IPS-18c (cell line): Measurements from ENCODE around the gene PLXDC1.

Experiments used
- H3K4me3 ChIP-seq: 2 replicates; pipeline ENCODE4 v1.7.0; 2013; ENCODE audit warnings: low read depth, mild to moderate bottlenecking, low read length, moderate library complexity; ENCODE audit not compliant: insufficient read depth
- H3K9me3 ChIP-seq: one replicate; pipeline ENCODE4 v1.6.1; 2013; ENCODE audit warnings: mild to moderate bottlenecking, low read length, moderate library complexity; ENCODE audit not compliant: control insufficient read depth, insufficient read depth

Gene PLXDC1

DNA sequence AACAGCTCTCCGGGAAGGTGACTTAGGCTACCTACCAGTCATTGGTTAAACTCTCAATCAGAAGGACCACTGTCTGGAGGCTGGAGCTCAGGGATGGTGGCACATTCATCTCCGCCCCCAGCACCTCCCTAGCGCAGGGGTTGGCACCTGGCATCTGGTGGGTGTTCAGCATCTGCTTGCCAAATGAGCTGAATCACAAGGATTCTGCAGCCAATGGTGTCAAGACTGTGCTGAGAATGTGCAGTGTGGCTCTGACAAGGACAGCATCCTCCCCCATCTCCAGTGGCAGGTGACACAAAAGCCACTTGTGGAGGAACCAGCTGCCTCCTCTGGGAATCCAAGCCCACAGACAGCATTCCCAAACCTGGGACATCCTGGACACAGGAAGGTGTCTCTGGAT, 35.2 kb downstream of the PLXDC1 start:
- no peak overlapping the region for H3K4me3 ChIP-seq
- H3K9me3 ChIP-seq = no peaks in the 10 kb centered on the region

DNA sequence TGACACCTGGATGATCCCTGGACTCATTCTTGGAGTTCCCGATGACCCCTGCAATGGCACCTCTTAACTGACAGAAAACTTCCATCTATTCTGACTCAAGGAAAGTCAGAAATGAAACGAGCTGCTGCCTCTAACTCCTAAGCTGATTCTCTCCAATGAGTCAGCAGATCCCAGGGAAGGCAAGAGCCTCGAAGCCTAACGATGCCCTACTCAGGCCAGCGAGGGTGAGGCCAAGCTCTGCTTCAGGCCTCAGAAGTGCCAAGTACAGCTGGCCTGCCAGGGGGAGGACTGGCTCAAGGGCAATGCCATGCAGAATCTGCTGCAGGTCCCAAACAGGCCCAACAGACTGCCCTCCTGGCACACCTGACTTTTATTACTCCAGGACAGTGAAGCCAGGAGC, 36.3 kb downstream of the PLXDC1 start:
- H3K4me3 ChIP-seq = no peak overlapping the region
- no peaks in the 10 kb centered on the region for H3K9me3 ChIP-seq

GRCh38 chr17:39114723-39115122, 36.7 kb downstream of the PLXDC1 start:
- Histone ChIP-seq H3K4me3 (no peak overlapping the region), H3K9me3 (no peaks in the 10 kb centered on the region)

- Histone ChIP-seq H3K9me3 (no peaks in the 10 kb centered on the region), H3K4me3 (no peak overlapping the region)
These were observed 37.6 kb downstream of the PLXDC1 start for GRCh38 chr17:39113871-39114270.

GRCh38 chr17:39110435-39111136, 40.9 kb downstream of the PLXDC1 start:
- no peaks in the 10 kb centered on the region for H3K9me3 ChIP-seq
- no peak overlapping the region for H3K4me3 ChIP-seq

GRCh38 chr17:39108461-39109375, 42.7 kb downstream of the PLXDC1 start:
- no peaks in the 10 kb centered on the region for H3K9me3 ChIP-seq
- no peak overlapping the region for H3K4me3 ChIP-seq

DNA sequence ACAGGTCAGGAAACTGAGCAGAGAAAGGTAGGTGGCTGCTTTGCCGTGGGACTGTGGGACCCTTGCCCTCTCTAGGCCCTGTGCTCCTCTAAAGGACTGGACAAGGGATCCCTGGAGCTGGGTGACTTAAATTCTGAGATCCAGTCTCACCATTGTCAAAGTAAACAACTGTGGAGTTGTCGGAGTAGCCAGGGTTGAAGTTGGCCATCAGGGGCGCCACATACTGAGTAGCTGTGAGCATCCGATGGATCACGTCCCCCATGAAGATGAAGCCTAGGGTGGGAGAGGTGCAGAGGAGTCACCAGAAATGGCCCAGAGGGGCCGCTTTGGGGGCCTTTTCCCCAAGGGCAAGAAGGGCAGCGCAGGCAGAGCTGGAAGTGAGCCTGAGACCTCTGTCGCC, 43.5 kb downstream of the PLXDC1 start:
- Histone ChIP-seq H3K4me3 (no peak overlapping the region), H3K9me3 (no peaks in the 10 kb centered on the region)

DNA sequence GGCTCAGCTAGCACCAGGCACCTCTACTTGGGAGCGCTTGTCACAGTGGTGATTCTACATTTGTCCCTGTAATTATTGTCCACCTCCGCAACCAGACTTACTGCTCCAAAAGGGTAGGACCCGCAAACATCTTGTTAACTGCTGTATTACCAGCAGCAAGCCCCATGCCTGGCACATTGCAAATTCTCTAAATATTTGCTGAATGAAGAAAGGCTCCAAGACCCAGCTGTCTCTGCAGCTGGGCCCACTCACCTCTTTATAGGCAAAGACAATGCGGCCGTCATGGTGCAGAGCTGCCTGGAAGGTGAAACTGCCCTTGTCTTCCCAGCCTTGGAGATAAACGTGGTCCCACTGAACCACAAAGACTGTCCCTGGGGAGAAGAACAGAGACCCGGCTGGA, 44.3 kb downstream of the PLXDC1 start:
- no peak overlapping the region for H3K4me3 ChIP-seq
- no peaks in the 10 kb centered on the region for H3K9me3 ChIP-seq

DNA sequence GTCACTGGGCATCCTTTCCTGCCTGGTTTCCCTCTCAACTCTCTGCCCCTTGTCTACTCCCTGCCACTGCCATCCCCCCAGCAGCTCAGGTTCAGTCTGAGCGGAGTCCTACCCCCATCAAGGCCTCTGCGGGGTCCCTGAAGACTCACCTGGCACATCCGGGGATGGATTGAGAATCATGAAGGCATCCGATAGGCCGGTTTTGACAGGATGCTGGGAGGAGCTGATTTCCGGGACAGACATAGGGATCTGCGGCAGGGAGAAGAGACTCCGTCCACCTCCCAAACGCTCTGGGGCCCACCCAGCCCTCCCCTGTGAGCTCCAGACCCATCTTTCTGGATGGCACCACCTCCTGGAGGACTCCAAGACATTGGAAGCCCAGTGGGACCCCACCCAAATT, 45.7 kb downstream of the PLXDC1 start:
- no peak overlapping the region for H3K4me3 ChIP-seq

GRCh38 chr17:39104657-39105056, 46.8 kb downstream of the PLXDC1 start:
- no peak overlapping the region for H3K4me3 ChIP-seq
- H3K9me3 ChIP-seq = no peaks in the 10 kb centered on the region

More for the DNA sequence above, 45.7 kb downstream of the PLXDC1 start:
- no peaks in the 10 kb centered on the region for H3K9me3 ChIP-seq

DNA sequence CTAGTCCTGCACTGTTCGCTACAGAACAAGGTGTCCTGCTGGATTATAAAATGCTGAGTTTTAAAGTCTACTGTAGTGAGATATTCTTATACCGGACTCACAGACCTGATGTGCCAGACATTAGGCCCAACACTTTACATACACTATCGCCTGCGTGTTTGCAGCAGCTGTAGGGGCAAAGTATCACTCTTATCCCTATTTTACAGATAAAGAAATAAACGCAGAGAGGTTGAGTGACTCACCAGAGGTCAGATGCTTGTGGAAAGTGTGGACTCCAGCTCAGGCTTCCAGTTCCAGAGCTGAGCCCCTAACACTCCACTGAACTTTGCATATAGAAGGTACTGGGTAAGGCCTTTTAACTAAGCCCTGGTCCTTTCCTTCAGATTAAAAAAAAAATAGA, 47.4 kb downstream of the PLXDC1 start:
- no peak overlapping the region for H3K4me3 ChIP-seq

GRCh38 chr17:39101091-39101490, 50.3 kb downstream of the PLXDC1 start:
- H3K9me3 ChIP-seq = no peaks in the 10 kb centered on the region
- H3K4me3 ChIP-seq = no peak overlapping the region

More for the DNA sequence above, 47.4 kb downstream of the PLXDC1 start:
- no peaks in the 10 kb centered on the region for H3K9me3 ChIP-seq

- Histone ChIP-seq H3K9me3 (no peaks in the 10 kb centered on the region), H3K4me3 (no peak overlapping the region)
These were observed 50.9 kb downstream of the PLXDC1 start for GRCh38 chr17:39100530-39100929.

DNA sequence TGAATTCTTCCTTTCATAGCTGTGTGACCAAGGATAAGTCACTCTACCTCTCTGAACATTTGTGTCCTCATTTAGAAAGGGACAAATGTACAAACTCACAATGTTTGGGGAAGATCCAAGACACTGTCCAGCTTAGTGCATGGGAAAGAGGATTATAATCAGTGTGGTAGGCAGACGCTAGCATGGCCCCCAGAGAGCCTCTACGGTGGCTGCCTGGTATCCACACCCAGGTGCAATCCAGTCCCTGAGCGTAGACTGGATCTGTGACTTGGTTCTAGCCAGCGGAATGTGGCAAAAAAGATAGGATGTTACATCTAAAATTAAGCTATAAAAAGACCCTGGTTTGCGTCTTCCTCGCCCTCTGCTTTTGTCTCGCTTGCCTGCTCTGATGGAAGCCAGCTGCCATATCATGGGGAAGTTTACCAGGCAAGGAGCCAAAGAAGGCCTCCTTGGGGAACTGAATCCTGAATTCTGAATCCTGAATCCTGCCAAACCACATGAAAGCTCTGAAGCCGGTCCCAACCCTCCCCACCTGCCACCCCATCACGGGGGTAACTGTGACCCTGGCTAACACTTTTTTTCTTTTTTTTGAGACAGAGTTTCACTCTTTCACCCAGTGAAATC, 51.7 kb downstream of the PLXDC1 start:
- no peak overlapping the region for H3K4me3 ChIP-seq
- no peaks in the 10 kb centered on the region for H3K9me3 ChIP-seq

GRCh38 chr17:39098588-39098987, 52.8 kb downstream of the PLXDC1 start:
- no peak overlapping the region for H3K4me3 ChIP-seq
- no peaks in the 10 kb centered on the region for H3K9me3 ChIP-seq

- no peaks in the 10 kb centered on the region for H3K9me3 ChIP-seq
- no peak overlapping the region for H3K4me3 ChIP-seq
These were observed 53.9 kb downstream of the PLXDC1 start for GRCh38 chr17:39097537-39097936.

- Histone ChIP-seq H3K9me3 (no peaks in the 10 kb centered on the region), H3K4me3 (no peak overlapping the region)
These were observed 54.3 kb downstream of the PLXDC1 start for GRCh38 chr17:39097150-39097519.
